Measurements from ENCODE around the gene BICD2.
A peak's percentile ranks its signal among the peaks of the same experiment; 100 is the strongest.
"Not testable (repeated sequence)": the region's sequence is repeated elsewhere in the genome, so short reads cannot be mapped to it uniquely, and the experiment has no call there.

The BICD2 gene

GRCh38 chr9:92764381-92764987, at the start of gene BICD2:
Gene BICD2 (minus strand): TSS chr9:92764833. CDS start chr9:92764744, 89 bp downstream.
- in situ Hi-C loops (cut with HindIII; ENCODE audit: low sequenced_read_pairs), result no loop called here
- DNase-seq (ENCODE audit: low read depth, low spot score), result no peak
- TF ChIP-seq CTCF (IDR thresholded peaks at IDR 0.05; ENCODE audit: low read depth, low read length), result no peak
- H3K4me3 ChIP-seq (ENCODE audit: low read depth, low read length), result peak within 1 kb of the TSS; percentile 83

GRCh38 chr9:92809629-92810326, 45.1 kb upstream of the BICD2 start:
- in situ Hi-C loops (cut with HindIII; ENCODE audit: low sequenced_read_pairs); DNase-seq (ENCODE audit: low read depth, low spot score); H3K4me3 ChIP-seq (ENCODE audit: low read depth, low read length): not testable (repeated sequence)

GRCh38 chr9:92808726-92809451, 44.3 kb upstream of the BICD2 start:
- peak; percentile 47 for TF ChIP-seq CTCF (IDR thresholded peaks at IDR 0.05; ENCODE audit: low read depth, low read length)
- DNase-seq (ENCODE audit: low read depth, low spot score), result peak; percentile 66
- no peak overlapping the region for H3K4me3 ChIP-seq (ENCODE audit: low read depth, low read length)
- in situ Hi-C loops (cut with HindIII; ENCODE audit: low sequenced_read_pairs), result no loop called here

GRCh38 chr9:92807757-92808725, 43.4 kb upstream of the BICD2 start:
- in situ Hi-C loops (cut with HindIII; ENCODE audit: low sequenced_read_pairs), result no loop called here
- no peak for DNase-seq (ENCODE audit: low read depth, low spot score)
- no peak overlapping the region for H3K4me3 ChIP-seq (ENCODE audit: low read depth, low read length)
- TF ChIP-seq CTCF (IDR thresholded peaks at IDR 0.05; ENCODE audit: low read depth, low read length), result no peak

GRCh38 chr9:92807031-92807756, 42.6 kb upstream of the BICD2 start:
- no peak for DNase-seq (ENCODE audit: low read depth, low spot score)
- H3K4me3 ChIP-seq (ENCODE audit: low read depth, low read length), result no peak overlapping the region
- in situ Hi-C loops (cut with HindIII; ENCODE audit: low sequenced_read_pairs), result no loop called here
- no peak for TF ChIP-seq CTCF (IDR thresholded peaks at IDR 0.05; ENCODE audit: low read depth, low read length)

GRCh38 chr9:92804727-92805126, 40.1 kb upstream of the BICD2 start:
- no peak for TF ChIP-seq CTCF (IDR thresholded peaks at IDR 0.05; ENCODE audit: low read depth, low read length)
- no peak overlapping the region for H3K4me3 ChIP-seq (ENCODE audit: low read depth, low read length)
- in situ Hi-C loops (cut with HindIII; ENCODE audit: low sequenced_read_pairs), result no loop called here
- DNase-seq (ENCODE audit: low read depth, low spot score), result no peak

All from astrocyte of the spinal cord (primary cell).